Body of pancreas (tissue), 4 donors: ENCODE measurements around the gene EFHB. TPM values are rescaled to one million over a fixed set of nuclear protein-coding genes. Genes with fewer than 3 reads are reported as not detected.

Source experiments
- ATAC-seq: fragments of 150-250 bp; one replicate; pipeline ENCODE4 v1.9.1; 2016
- DNase-seq, 4 donors: peaks; one replicate each; pipeline ENCODE4 v3.0.0-alpha.2; 2019
- H3K27ac ChIP-seq, 4 donors: fragments of 200-600 bp; sonication (generic); 1 replicate in 3 of 4; 2 replicates in 1 of 4; pipeline versions ENCODE4 v1.5.1 to v1.6.1; 2016 to 2019; ENCODE audit warnings: mild to moderate bottlenecking in 1 of 4, mixed read lengths in 1 of 4, moderate library complexity in 1 of 4
- H3K27me3 ChIP-seq, 2 donors: fragments of 200-600 bp; sonication (generic); one replicate each; pipeline ENCODE4 v1.6.0; 2016; ENCODE audit warnings: mild to moderate bottlenecking in 1 of 2
- H3K36me3 ChIP-seq, 2 donors: fragments of 200-600 bp; sonication (generic); replicated peaks in 1 of 2; 2 replicates each; pipeline ENCODE4 v1.5.1; 2016; ENCODE audit warnings: low read depth in 2 of 2; ENCODE audit not compliant: insufficient read depth in 1 of 2
- H3K4me1 ChIP-seq: fragments of 200-600 bp; sonication (generic); one replicate; pipeline ENCODE4 v1.6.0; 2016
- H3K4me3 ChIP-seq, 2 donors: fragments of 200-600 bp; sonication (generic); 1 replicate in 1 of 2; 2 replicates in 1 of 2; pipeline ENCODE4 v1.5.1; 2016 to 2019
- H3K9me3 ChIP-seq, 3 donors: fragments of 200-600 bp; sonication (generic); 1 replicate in 2 of 3; 2 replicates in 1 of 3; pipeline ENCODE4 v1.5.1; 2016
- CTCF ChIP-seq, 7 experiments: fragments of 450-650 bp in 4 of 7; fragments of 200-600 bp in 3 of 7; sonication (generic) in 3 of 7; IDR thresholded peaks; one replicate each; pipeline ENCODE4 v1.5.1; 2016 to 2019; ENCODE audit warnings: antibody characterized with exemption in 7 of 7
- POLR2A ChIP-seq, 3 donors: fragments of 450-650 bp; IDR thresholded peaks; one replicate each; pipeline ENCODE4 v1.6.1; 2016; ENCODE audit warnings: antibody characterized with exemption in 3 of 3, mild to moderate bottlenecking in 2 of 3
- WGBS, 2 donors: methylation state at CpG; one replicate each; pipeline ENCODE4 v1.1.5; 2017; 5-methylcytosine and 5-hydroxymethylcytosine counted together
- intact Hi-C: fragments of 100-400 bp; cut with DNase I; formaldehyde crosslinking; loops from one replicate; pipeline ENCODE4 v1.15.1; 2023
- total RNA-seq, 2 donors: library from RNA; depleted of rRNA; stranded (reverse); fragments of >200 nt; gene quantifications; one replicate each; pipeline ENCODE4 v1.1.0, GENCODE V29; 2016

The EFHB gene
- total RNA-seq: 1 to 10 TPM in 1 of 2 donors, not detected in 1; 1.3 TPM

- no peaks in the 10 kb centered on the region for H3K4me1 ChIP-seq
- TF ChIP-seq CTCF (IDR thresholded peaks at IDR 0.05) (no peak), POLR2A (IDR thresholded peaks at IDR 0.05) (no peak)
- DNase-seq (peak; percentile 40 to 65 (median 58)), ATAC-seq (peak; percentile 40)
- H3K27me3 ChIP-seq: no peaks in the 10 kb centered on the region
- intact Hi-C loops: no loop called here
- H3K4me3 ChIP-seq: no peak within 1 kb of the TSS
- WGBS, 2 donors: 30 to 40% methylated on average over 4 to 5 of the region's 5 CpGs
- no peaks in the 10 kb centered on the region for H3K9me3 ChIP-seq
- no peaks in the 10 kb centered on the region for H3K36me3 ChIP-seq
- no peak within 1 kb of the TSS for H3K27ac ChIP-seq
These were observed at the start of gene EFHB for GRCh38 chr3:19934098-19934566. Gene EFHB, minus strand, starts transcription at chr3:19934217. Its CDS starts 199 bp downstream, at chr3:19934018.

- peaks cover 0 to 9% of the 10 kb centered on the region in 2 donors for H3K36me3 ChIP-seq
- H3K27ac ChIP-seq: no peak overlapping the region
- 29 to 31% methylated on average over 3 of the region's 3 CpGs for WGBS, 2 donors
- DNase-seq (no peak), ATAC-seq (no peak)
- H3K4me3 ChIP-seq: no peak overlapping the region
- H3K9me3 ChIP-seq: no peaks in the 10 kb centered on the region
- H3K4me1 ChIP-seq: peaks cover 14% of the 10 kb centered on the region
- H3K27me3 ChIP-seq: no peaks in the 10 kb centered on the region
- intact Hi-C loops: no loop called here
- TF ChIP-seq POLR2A (IDR thresholded peaks at IDR 0.05): no peak
- TF ChIP-seq CTCF (IDR thresholded peaks at IDR 0.05): no peak
These were observed 38.0 kb upstream of the EFHB start for GRCh38 chr3:19972054-19972453.

- H3K4me3 ChIP-seq: no peak overlapping the region
- ATAC-seq (no peak), DNase-seq (no peak)
- intact Hi-C loops: no loop called here
- WGBS, 2 donors: 63 to 65% methylated on average over 8 of the region's 8 CpGs
- H3K27ac ChIP-seq: no peak overlapping the region
- no peaks in the 10 kb centered on the region for H3K27me3 ChIP-seq
- H3K36me3 ChIP-seq: no peaks in the 10 kb centered on the region
- no peaks in the 10 kb centered on the region for H3K9me3 ChIP-seq
- no peak for TF ChIP-seq POLR2A (IDR thresholded peaks at IDR 0.05)
- no peak for TF ChIP-seq CTCF (IDR thresholded peaks at IDR 0.05)
- peaks cover 14% of the 10 kb centered on the region for H3K4me1 ChIP-seq
These were observed 36.3 kb upstream of the EFHB start for GRCh38 chr3:19970327-19970726.

GRCh38 chr3:19967812-19968211 lies 33.8 kb upstream of the EFHB start:
- no peaks in the 10 kb centered on the region for H3K36me3 ChIP-seq
- TF ChIP-seq POLR2A (IDR thresholded peaks at IDR 0.05) (no peak), CTCF (IDR thresholded peaks at IDR 0.05) (no peak)
- no peaks in the 10 kb centered on the region for H3K9me3 ChIP-seq
- no peak for DNase-seq
- intact Hi-C loops: no loop called here
- no peak overlapping the region for H3K4me3 ChIP-seq
- peaks cover 16% of the 10 kb centered on the region for H3K4me1 ChIP-seq
- ATAC-seq: no peak
- 74 to 77% methylated on average over 4 of the region's 4 CpGs for WGBS, 2 donors
- no peak overlapping the region for H3K27ac ChIP-seq
- no peaks in the 10 kb centered on the region for H3K27me3 ChIP-seq

- ATAC-seq (no peak), DNase-seq (no peak)
- WGBS, 2 donors: 88% methylated on average over 6 of the region's 6 CpGs
- peaks cover 18% of the 10 kb centered on the region for H3K4me1 ChIP-seq
- H3K27ac ChIP-seq: no peak overlapping the region
- H3K9me3 ChIP-seq: no peaks in the 10 kb centered on the region
- no peaks in the 10 kb centered on the region for H3K36me3 ChIP-seq
- intact Hi-C loops: no loop called here
- TF ChIP-seq CTCF (IDR thresholded peaks at IDR 0.05) (no peak), POLR2A (IDR thresholded peaks at IDR 0.05) (no peak)
- no peaks in the 10 kb centered on the region for H3K27me3 ChIP-seq
- H3K4me3 ChIP-seq: no peak overlapping the region
These were observed 33.2 kb upstream of the EFHB start for GRCh38 chr3:19967208-19967607.
